ENCODE results near the gene PRKD1. TPM values are rescaled to one million over a fixed set of nuclear protein-coding genes. Genes with fewer than 3 reads are reported as not detected.

PRKD1 gene
- total and polyA plus RNA-seq, 10 of the 15 experiments (the other 5 are each of a cell fraction or from before 2014, with no cell fraction given), result 0.02 to 0.56 TPM; not detected in 8

GRCh38 chr14:29734732-29735131 lies 192.9 kb downstream of the PRKD1 start:
- ChIA-PET POLR2A (no interaction called here), SMC1A (ENCODE audit: uncharacterized antibody, unreplicated experiment) (no interaction called here), RAD21 (ENCODE audit: unreplicated experiment) (no interaction called here), CTCF (no interaction called here)
- DNase-seq (ENCODE audit: low read depth, low spot score), result no peak
- Histone ChIP-seq H3K9me3 (replicated peaks; ENCODE audit: control insufficient read depth, insufficient read depth, low read length) (no peaks in the 10 kb centered on the region), H3K27ac (ENCODE audit: control insufficient read depth, insufficient read depth) (no peak overlapping the region), H3K4me1 (ENCODE audit: control insufficient read depth, insufficient read depth, low read length) (no peaks in the 10 kb centered on the region), H2AFZ (ENCODE audit: control insufficient read depth, low read depth, low read length) (no peak overlapping the region), H3K4me2 (ENCODE audit: control insufficient read depth, insufficient read depth) (no peak overlapping the region), H3K36me3 (ENCODE audit: control insufficient read depth in 2 of 2, insufficient read depth in 2 of 2, low read length in 1 of 2) (no peaks in the 10 kb centered on the region), H3K27me3 (replicated peaks in 1 of 2; ENCODE audit: control insufficient read depth in 2 of 2, insufficient read depth in 2 of 2, low read length in 1 of 2) (no peaks in the 10 kb centered on the region), H3K79me2 (ENCODE audit: control insufficient read depth, insufficient read depth, low read length) (no peaks in the 10 kb centered on the region), H3K9ac (ENCODE audit: control insufficient read depth, insufficient read depth, low read length) (no peak overlapping the region), H3K4me3 (no peak overlapping the region), H4K20me1 (ENCODE audit: control insufficient read depth, insufficient read depth) (no peaks in the 10 kb centered on the region)
- FAIRE-seq, result no peak
- ATAC-seq, result no peak
- no TSS peak for BruUV-seq (replicated peaks)
- intact Hi-C loops (cut with micrococcal nuclease; ENCODE audit: unreplicated experiment) (no loop called here), in situ Hi-C loops (cut with MboI) (no loop called here)
- 6% methylated on average over 1 of the region's 1 CpG for WGBS (ENCODE audit: insufficient coverage, insufficient replicate concordance, low lambda C conversion rate, missing lambda C conversion rate)
- TF ChIP-seq PBX3 (IDR thresholded peaks at IDR 0.05; ENCODE audit: insufficient replicate concordance, low read depth, low read length) (no peak), CHD1 (IDR thresholded peaks at IDR 0.05; ENCODE audit: low read depth, low read length) (no peak), SUPT20H (IDR thresholded peaks at IDR 0.05; ENCODE audit: borderline replicate concordance, control insufficient read depth, low read depth, low read length) (no peak), ZBTB33 (IDR thresholded peaks at IDR 0.05) (no peak), PAX8 (IDR thresholded peaks at IDR 0.05) (no peak), PRDM15 (CRISPR knock-in tag; IDR thresholded peaks at IDR 0.05) (no peak), PML (IDR thresholded peaks at IDR 0.05; ENCODE audit: low read length) (no peak), TBL1XR1 (IDR thresholded peaks at IDR 0.05; ENCODE audit: low read depth, low read length) (no peak), CBFB (IDR thresholded peaks at IDR 0.05; ENCODE audit: low read depth) (no peak)
- TF ChIP-seq, protein P1, sequence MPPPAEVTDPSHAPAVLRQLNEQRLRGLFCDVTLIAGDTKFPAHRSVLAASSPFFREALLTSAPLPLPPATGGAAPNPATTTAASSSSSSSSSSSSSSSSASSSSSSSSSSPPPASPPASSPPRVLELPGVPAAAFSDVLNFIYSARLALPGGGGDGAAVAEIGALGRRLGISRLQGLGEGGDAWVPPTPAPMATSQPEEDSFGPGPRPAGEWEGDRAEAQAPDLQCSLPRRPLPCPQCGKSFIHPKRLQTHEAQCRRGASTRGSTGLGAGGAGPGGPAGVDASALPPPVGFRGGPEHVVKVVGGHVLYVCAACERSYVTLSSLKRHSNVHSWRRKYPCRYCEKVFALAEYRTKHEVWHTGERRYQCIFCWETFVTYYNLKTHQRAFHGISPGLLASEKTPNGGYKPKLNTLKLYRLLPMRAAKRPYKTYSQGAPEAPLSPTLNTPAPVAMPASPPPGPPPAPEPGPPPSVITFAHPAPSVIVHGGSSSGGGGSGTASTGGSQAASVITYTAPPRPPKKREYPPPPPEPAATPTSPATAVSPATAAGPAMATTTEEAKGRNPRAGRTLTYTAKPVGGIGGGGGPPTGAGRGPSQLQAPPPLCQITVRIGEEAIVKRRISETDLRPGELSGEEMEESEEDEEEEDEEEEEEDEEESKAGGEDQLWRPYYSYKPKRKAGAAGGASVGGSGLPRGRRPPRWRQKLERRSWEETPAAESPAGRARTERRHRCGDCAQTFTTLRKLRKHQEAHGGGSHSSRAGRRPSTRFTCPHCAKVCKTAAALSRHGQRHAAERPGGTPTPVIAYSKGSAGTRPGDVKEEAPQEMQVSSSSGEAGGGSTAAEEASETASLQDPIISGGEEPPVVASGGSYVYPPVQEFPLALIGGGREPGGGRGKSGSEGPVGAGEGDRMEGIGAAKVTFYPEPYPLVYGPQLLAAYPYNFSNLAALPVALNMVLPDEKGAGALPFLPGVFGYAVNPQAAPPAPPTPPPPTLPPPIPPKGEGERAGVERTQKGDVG (CRISPR knock-in tag; IDR thresholded peaks at IDR 0.05), result no peak
- TF ChIP-seq, protein P2, sequence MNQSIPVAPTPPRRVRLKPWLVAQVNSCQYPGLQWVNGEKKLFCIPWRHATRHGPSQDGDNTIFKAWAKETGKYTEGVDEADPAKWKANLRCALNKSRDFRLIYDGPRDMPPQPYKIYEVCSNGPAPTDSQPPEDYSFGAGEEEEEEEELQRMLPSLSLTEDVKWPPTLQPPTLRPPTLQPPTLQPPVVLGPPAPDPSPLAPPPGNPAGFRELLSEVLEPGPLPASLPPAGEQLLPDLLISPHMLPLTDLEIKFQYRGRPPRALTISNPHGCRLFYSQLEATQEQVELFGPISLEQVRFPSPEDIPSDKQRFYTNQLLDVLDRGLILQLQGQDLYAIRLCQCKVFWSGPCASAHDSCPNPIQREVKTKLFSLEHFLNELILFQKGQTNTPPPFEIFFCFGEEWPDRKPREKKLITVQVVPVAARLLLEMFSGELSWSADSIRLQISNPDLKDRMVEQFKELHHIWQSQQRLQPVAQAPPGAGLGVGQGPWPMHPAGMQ (IDR thresholded peaks at IDR 0.05; ENCODE audit: borderline replicate concordance), result no peak
